ENCODE results near the gene PHACTR1. TPM values are rescaled to one million over a fixed set of nuclear protein-coding genes. Genes with fewer than 3 reads are reported as not detected.

Gene PHACTR1
- total RNA-seq, 2 donors from 2014 or later: 6.0 to 12.9 TPM

- ATAC-seq (no peak), DNase-seq (no peak)
- Histone ChIP-seq H3K27me3 (no peaks in the 10 kb centered on the region), H3K36me3 (replicated peaks in 1 of 2; ENCODE audit: insufficient read depth in 1 of 2, low read depth in 2 of 2) (peaks cover 0 to 7% of the 10 kb centered on the region in 2 donors), H3K9me3 (no peaks in the 10 kb centered on the region), H3K4me3 (no peak overlapping the region), H3K27ac (peak overlapping the region in 2 of 4 donors; percentile 3 to 41), H3K4me1 (no peaks in the 10 kb centered on the region)
- intact Hi-C loops (cut with DNase I): no loop called here
- 97 to 100% methylated on average over 2 of the region's 2 CpGs for WGBS, 2 donors
- TF ChIP-seq CTCF (IDR thresholded peaks at IDR 0.05): no peak
- TF ChIP-seq POLR2A (IDR thresholded peaks at IDR 0.05): no peak
Observed at GRCh38 chr6:13290335-13290734, 573.8 kb downstream of the PHACTR1 start.

GRCh38 chr6:13292774-13293173 lies 576.2 kb downstream of the PHACTR1 start:
- DNase-seq (no peak), ATAC-seq (no peak)
- H3K9me3 ChIP-seq: no peaks in the 10 kb centered on the region
- no peaks in the 10 kb centered on the region for H3K4me1 ChIP-seq
- WGBS, 2 donors: 87 to 89% methylated on average over 7 to 9 of the region's 9 CpGs
- intact Hi-C loops (cut with DNase I): no loop called here
- no peaks in the 10 kb centered on the region for H3K27me3 ChIP-seq
- H3K4me3 ChIP-seq: no peak overlapping the region
- no peak overlapping the region for H3K27ac ChIP-seq
- peaks cover 0 to 7% of the 10 kb centered on the region in 2 donors for H3K36me3 ChIP-seq (replicated peaks in 1 of 2; ENCODE audit: insufficient read depth in 1 of 2, low read depth in 2 of 2)
- TF ChIP-seq POLR2A (IDR thresholded peaks at IDR 0.05) (no peak), CTCF (IDR thresholded peaks at IDR 0.05) (no peak)

- H3K27ac ChIP-seq: no peak overlapping the region
- H3K4me3 ChIP-seq: no peak overlapping the region
- no peak for ATAC-seq
- 73 to 75% methylated on average over 13 of the region's 13 CpGs for WGBS, 2 donors
- H3K36me3 ChIP-seq (replicated peaks in 1 of 2; ENCODE audit: insufficient read depth in 1 of 2, low read depth in 2 of 2): peaks cover 0 to 7% of the 10 kb centered on the region in 2 donors
- TF ChIP-seq CTCF (IDR thresholded peaks at IDR 0.05) (no peak), POLR2A (IDR thresholded peaks at IDR 0.05) (no peak)
- DNase-seq: no peak
- H3K27me3 ChIP-seq: no peaks in the 10 kb centered on the region
- no peaks in the 10 kb centered on the region for H3K4me1 ChIP-seq
- intact Hi-C loops (cut with DNase I): no loop called here
- H3K9me3 ChIP-seq: no peaks in the 10 kb centered on the region
Observed at GRCh38 chr6:13294499-13295069, 578.0 kb downstream of the PHACTR1 start.

GRCh38 chr6:13295576-13295975 lies 579.0 kb downstream of the PHACTR1 start:
- intact Hi-C loops (cut with DNase I): no loop called here
- no peaks in the 10 kb centered on the region for H3K27me3 ChIP-seq
- no peak overlapping the region for H3K27ac ChIP-seq
- no peaks in the 10 kb centered on the region for H3K4me1 ChIP-seq
- 87 to 88% methylated on average over 3 to 10 of the region's 11 CpGs for WGBS, 2 donors
- no peak for ATAC-seq
- DNase-seq: no peak
- peaks cover 0 to 7% of the 10 kb centered on the region in 2 donors for H3K36me3 ChIP-seq (replicated peaks in 1 of 2; ENCODE audit: insufficient read depth in 1 of 2, low read depth in 2 of 2)
- no peaks in the 10 kb centered on the region for H3K9me3 ChIP-seq
- H3K4me3 ChIP-seq: no peak overlapping the region
- no peak for TF ChIP-seq POLR2A (IDR thresholded peaks at IDR 0.05)
- no peak for TF ChIP-seq CTCF (IDR thresholded peaks at IDR 0.05)

- H3K36me3 ChIP-seq (replicated peaks in 1 of 2; ENCODE audit: insufficient read depth in 1 of 2, low read depth in 2 of 2): peaks cover 0 to 7% of the 10 kb centered on the region in 2 donors
- no peak overlapping the region for H3K27ac ChIP-seq
- ATAC-seq: no peak
- intact Hi-C loops (cut with DNase I): no loop called here
- no peaks in the 10 kb centered on the region for H3K27me3 ChIP-seq
- no peaks in the 10 kb centered on the region for H3K4me1 ChIP-seq
- 89 to 92% methylated on average over 9 of the region's 9 CpGs for WGBS, 2 donors
- TF ChIP-seq CTCF (IDR thresholded peaks at IDR 0.05): no peak
- TF ChIP-seq POLR2A (IDR thresholded peaks at IDR 0.05): no peak
- DNase-seq: no peak
- no peak overlapping the region for H3K4me3 ChIP-seq
- H3K9me3 ChIP-seq: no peaks in the 10 kb centered on the region
Observed at GRCh38 chr6:13296536-13296997, 580.0 kb downstream of the PHACTR1 start.
